GM23338 (cell line): Measurements from ENCODE around the gene POLR2B. TPM values are rescaled to one million over a fixed set of nuclear protein-coding genes. Genes with fewer than 3 reads are reported as not detected.

Experiments
- ATAC-seq: fragments of 200-7000 bp; cut with Tn5 transposase; 3 replicates; pipeline ENCODE4 v1.9.1; 2020
- DNase-seq: peaks from one replicate; pipeline ENCODE4 v3.0.0-alpha.2; 2015; ENCODE audit warnings: low spot score
- H2AFZ ChIP-seq: fragments of 200-600 bp; sonication (generic); 2 replicates; pipeline ENCODE4 v1.8.0; 2016; ENCODE audit warnings: antibody characterized with exemption, mild to moderate bottlenecking, moderate library complexity
- H3F3A ChIP-seq: fragments of 200-600 bp; sonication (generic); replicated peaks from 2 replicates; pipeline ENCODE4 v1.8.0; 2017; ENCODE audit warnings: antibody characterized with exemption, mixed run types, low read depth
- H3K27ac ChIP-seq: fragments of 200-600 bp; sonication (generic); 2 replicates; pipeline ENCODE4 v1.6.1; 2016; ENCODE audit warnings: low read depth
- H3K27me3 ChIP-seq: fragments of 200-600 bp; sonication (generic); 2 replicates; pipeline ENCODE4 v1.8.0; 2016; ENCODE audit warnings: mild to moderate bottlenecking, mixed run types, moderate library complexity; ENCODE audit not compliant: insufficient read depth
- H3K36me3 ChIP-seq: fragments of 200-600 bp; sonication (generic); 2 replicates; pipeline ENCODE4 v1.8.0; 2016; ENCODE audit warnings: mild to moderate bottlenecking; ENCODE audit not compliant: insufficient read depth
- H3K4me1 ChIP-seq: fragments of 200-600 bp; sonication (generic); 2 replicates; pipeline ENCODE4 v1.8.0; 2016; ENCODE audit warnings: mild to moderate bottlenecking, moderate library complexity; ENCODE audit not compliant: insufficient read depth
- H3K4me2 ChIP-seq: fragments of 200-600 bp; sonication (generic); 2 replicates; pipeline ENCODE4 v1.7.1; 2017; ENCODE audit warnings: mixed run types
- H3K4me3 ChIP-seq: fragments of 200-600 bp; sonication (generic); 2 replicates; pipeline ENCODE4 v1.6.1; 2016; ENCODE audit warnings: mixed run types
- H3K79me2 ChIP-seq: fragments of 200-600 bp; sonication (generic); replicated peaks from 2 replicates; pipeline ENCODE4 v1.8.0; 2017; ENCODE audit warnings: mild to moderate bottlenecking; ENCODE audit not compliant: insufficient read depth
- H3K9me2 ChIP-seq: fragments of 200-600 bp; sonication (generic); 2 replicates; pipeline ENCODE4 v1.8.0; 2017; ENCODE audit not compliant: insufficient read depth
- H4K20me1 ChIP-seq: fragments of 200-600 bp; sonication (generic); replicated peaks from 2 replicates; pipeline ENCODE4 v1.8.0; 2017; ENCODE audit warnings: mild to moderate bottlenecking; ENCODE audit not compliant: insufficient read depth
- H3K27ac Mint-ChIP-seq: 2 replicates; pipeline ENCODE4 v1.8.0; 2020; ENCODE audit warnings: inconsistent platforms, mild to moderate bottlenecking, moderate library complexity, mixed read lengths
- H3K27me3 Mint-ChIP-seq: 3 replicates; pipeline ENCODE4 v1.8.0; 2022; ENCODE audit warnings: low read depth, mild to moderate bottlenecking, moderate library complexity, mixed read lengths, inconsistent platforms; ENCODE audit not compliant: insufficient read depth, poor library complexity
- H3K36me3 Mint-ChIP-seq: 3 replicates; pipeline ENCODE4 v1.8.0; 2021; ENCODE audit warnings: low read depth, mild to moderate bottlenecking, inconsistent platforms, moderate library complexity, mixed read lengths
- H3K4me1 Mint-ChIP-seq: 3 replicates; pipeline ENCODE4 v1.8.0; 2020; ENCODE audit warnings: mild to moderate bottlenecking, inconsistent platforms, mixed read lengths
- H3K4me3 Mint-ChIP-seq: 3 replicates; pipeline ENCODE4 v1.8.0; 2021; ENCODE audit warnings: moderate library complexity, mild to moderate bottlenecking, inconsistent platforms, mixed read lengths
- H3K9me3 Mint-ChIP-seq: 3 replicates; pipeline ENCODE4 v1.8.0; 2020; ENCODE audit warnings: moderate library complexity, mild to moderate bottlenecking, inconsistent platforms, mixed read lengths
- CREB1 ChIP-seq: fragments of 250-450 bp; sonication (Bioruptor Pico); IDR thresholded peaks from 2 replicates; pipeline ENCODE4 v1.5.0; 2020; ENCODE audit warnings: low read depth, mild to moderate bottlenecking, moderate library complexity
- POLR2AphosphoS5 ChIP-seq: IDR thresholded peaks from 2 replicates; pipeline ENCODE4 v1.6.1; 2016; ENCODE audit warnings: antibody characterized with exemption, low read depth
- ZNF331 ChIP-seq: fragments of 250-450 bp; sonication (Bioruptor Pico); IDR thresholded peaks from 2 replicates; pipeline ENCODE4 v1.5.0; 2020; ENCODE audit warnings: low read depth, mild to moderate bottlenecking, moderate library complexity
- ZNF462 ChIP-seq: fragments of 250-450 bp; sonication (Bioruptor Pico); IDR thresholded peaks from 2 replicates; pipeline ENCODE4 v1.5.0; 2020; ENCODE audit warnings: mild to moderate bottlenecking, moderate library complexity
- polyA plus RNA-seq: library from polyadenylated mRNA; unstranded; fragments of >200 nt; fragmentation: Nextera tagmentation; extraction: Ambion mirVana; gene quantifications from 2 replicates; pipeline ENCODE4 v1.2.1, GENCODE V29; 2016
- total RNA-seq: library from RNA; depleted of rRNA; stranded (reverse); fragments of >200 nt; shearing (Covaris generic); gene quantifications from 2 replicates; pipeline ENCODE4 v1.2.3, GENCODE V29; 2014

The POLR2B gene
- total and polyA plus RNA-seq, 2 experiments from 2014 or later, result 56.5 to 165 TPM

GRCh38 chr4:56958111-56958517 lies 20.6 kb upstream of the POLR2B start (continued):
- TF ChIP-seq ZNF462 (CRISPR knock-in tag), result no peak

- no peaks in the 10 kb centered on the region for H3K9me2 ChIP-seq
- H3F3A ChIP-seq, result no peaks in the 10 kb centered on the region
- no peak for ATAC-seq
- Mint-ChIP-seq H3K9me3 (no peaks in the 10 kb centered on the region), H3K27me3 (no peaks in the 10 kb centered on the region), H3K4me3 (no peak overlapping the region), H3K36me3 (peaks cover 22% of the 10 kb centered on the region), H3K4me1 (no peaks in the 10 kb centered on the region), H3K27ac (no peak overlapping the region)
- TF ChIP-seq ZNF331 (CRISPR knock-in tag), result no peak
- no peak for TF ChIP-seq CREB1 (CRISPR knock-in tag)
- TF ChIP-seq POLR2AphosphoS5, result no peak
- no peaks in the 10 kb centered on the region for H4K20me1 ChIP-seq
- H3K27ac ChIP-seq, result no peak overlapping the region
- no peaks in the 10 kb centered on the region for H3K79me2 ChIP-seq
- peaks cover 19% of the 10 kb centered on the region for H3K36me3 ChIP-seq
- no peaks in the 10 kb centered on the region for H3K27me3 ChIP-seq
- H2AFZ ChIP-seq, result no peak overlapping the region
- DNase-seq, result no peak
- H3K4me2 ChIP-seq, result no peak overlapping the region
- H3K4me1 ChIP-seq, result no peaks in the 10 kb centered on the region
- H3K4me3 ChIP-seq, result no peak overlapping the region
Observed at GRCh38 chr4:56959100-56959499, 19.6 kb upstream of the POLR2B start.

GRCh38 chr4:56961107-56961500 lies 17.6 kb upstream of the POLR2B start:
- peaks cover 38% of the 10 kb centered on the region for H3K36me3 Mint-ChIP-seq
- DNase-seq (no peak), ATAC-seq (no peak)
- Histone ChIP-seq H3K4me2 (no peak overlapping the region), H3K9me2 (no peaks in the 10 kb centered on the region), H3K79me2 (no peaks in the 10 kb centered on the region), H3K4me3 (no peak overlapping the region), H3F3A (no peaks in the 10 kb centered on the region), H4K20me1 (no peaks in the 10 kb centered on the region), H2AFZ (no peak overlapping the region), H3K27ac (peak overlapping the region; percentile 60; the same call in 1 of the 2 replicates), H3K4me1 (no peaks in the 10 kb centered on the region), H3K27me3 (no peaks in the 10 kb centered on the region), H3K36me3 (peaks cover 38% of the 10 kb centered on the region)
- H3K27ac Mint-ChIP-seq, result peak overlapping the region; percentile 56
- H3K9me3 Mint-ChIP-seq, result no peaks in the 10 kb centered on the region
- H3K4me3 Mint-ChIP-seq, result no peak overlapping the region
- no peaks in the 10 kb centered on the region for H3K4me1 Mint-ChIP-seq
- no peak for TF ChIP-seq POLR2AphosphoS5
- TF ChIP-seq CREB1 (CRISPR knock-in tag), result no peak
- no peaks in the 10 kb centered on the region for H3K27me3 Mint-ChIP-seq
